ENCODE results near the gene ITPR1.

The ITPR1 gene

GRCh38 chr3:4533489-4534443 lies 40.6 kb downstream of the ITPR1 start (continued):
- TF ChIP-seq ZNF837 (tag by site-specific recombination; IDR thresholded peaks at IDR 0.05) = no peak
- TF ChIP-seq PRDM6 (tag by site-specific recombination; IDR thresholded peaks at IDR 0.05) = peak; percentile 87
- TF ChIP-seq ZNF112 (tag by site-specific recombination; IDR thresholded peaks at IDR 0.05) = no peak
- TF ChIP-seq ZNF560 (tag by site-specific recombination; IDR thresholded peaks at IDR 0.05; ENCODE audit: borderline replicate concordance) = no peak
- TF ChIP-seq ZNF214 (tag by site-specific recombination; IDR thresholded peaks at IDR 0.05; ENCODE audit: borderline replicate concordance) = no peak
- TF ChIP-seq ZNF518A (tag by site-specific recombination; conservative IDR thresholded peaks at IDR 0.05; ENCODE audit: low read depth) = no peak
- no peak for TF ChIP-seq MZF1 (tag by site-specific recombination; IDR thresholded peaks at IDR 0.05; ENCODE audit: borderline replicate concordance)
- no peak for TF ChIP-seq ZNF146 (tag by site-specific recombination; IDR thresholded peaks at IDR 0.05)
- TF ChIP-seq ZBTB44 (tag by site-specific recombination; IDR thresholded peaks at IDR 0.05) = peak; percentile 5; the same call in 1 of the 2 replicates

GRCh38 chr3:4534906-4535305 lies 41.8 kb downstream of the ITPR1 start:
- peaks cover 21% of the 10 kb centered on the region for H3K4me1 ChIP-seq (ENCODE audit: control insufficient read depth, insufficient read depth, low read length)
- H3K36me3 ChIP-seq (ENCODE audit: control insufficient read depth in 2 of 2, insufficient read depth in 1 of 2, low read length in 2 of 2) = no peaks in the 10 kb centered on the region
- POLR2A ChIA-PET = interaction anchor here (1.5 kb wide), 1 partner anchor 42 kb away, joined by 7 read pairs; the partner anchor contains the start of gene ITPR1
- H3K27ac ChIP-seq (ENCODE audit: extremely low read depth, low read depth, low read length) = no peak overlapping the region
- TF ChIP-seq ZNF449 (tag by site-specific recombination; IDR thresholded peaks at IDR 0.05) = no peak
- no peak for TF ChIP-seq ZNF394 (tag by site-specific recombination; IDR thresholded peaks at IDR 0.05; ENCODE audit: borderline replicate concordance)
- no peak for TF ChIP-seq ZNF214 (tag by site-specific recombination; IDR thresholded peaks at IDR 0.05; ENCODE audit: borderline replicate concordance)
- TF ChIP-seq ATF2 (tag by site-specific recombination; IDR thresholded peaks at IDR 0.05; ENCODE audit: low read depth) = no peak
- TF ChIP-seq ZNF433 (tag by site-specific recombination; IDR thresholded peaks at IDR 0.05; ENCODE audit: low read depth) = no peak
- no peak for TF ChIP-seq ZFP69B (tag by site-specific recombination; IDR thresholded peaks at IDR 0.05)
- TF ChIP-seq ZXDB (tag by site-specific recombination; IDR thresholded peaks at IDR 0.05) = no peak
- CTCF ChIA-PET = interaction anchor here (0.6 to 1.5 kb wide), 6 partner anchors 8 to 99 kb away, joined by 3 to 13 read pairs (median 4); no protein-coding TSS in a partner anchor
- H3K9me3 ChIP-seq (ENCODE audit: control insufficient read depth, insufficient read depth, low read depth, low read length) = no peaks in the 10 kb centered on the region
- H3K4me3 ChIP-seq (ENCODE audit: low read depth, low read length) = no peak overlapping the region

All from HEK293 (cell line).